Astrocyte (in vitro differentiated cells and primary cell): ENCODE data around the gene DPEP1. TPM values are rescaled to one million over a fixed set of nuclear protein-coding genes. Genes with fewer than 3 reads are reported as not detected.

ENCODE experiments used
- DNase-seq: peaks from one replicate; pipeline ENCODE4 v3.0.0-alpha.2; 2010; ENCODE audit warnings: low read depth
- FAIRE-seq: peaks from 2 replicates; lab custom pipeline; 2011; peaks lifted over from hg19 to GRCh38; lab: Jason Lieb, UNC
- H2AFZ ChIP-seq: 2 replicates; pipeline ENCODE4 v1.6.0; 2012; ENCODE audit warnings: low read depth, low read length, inconsistent platforms
- H3K27ac ChIP-seq: 2 replicates; pipeline ENCODE4 v1.5.1; 2011; ENCODE audit warnings: low read depth, low read length, inconsistent platforms
- H3K27me3 ChIP-seq: 2 replicates; pipeline ENCODE4 v1.6.0; 2011; ENCODE audit warnings: low read length, inconsistent platforms; ENCODE audit not compliant: insufficient read depth
- H3K36me3 ChIP-seq: 2 replicates; pipeline ENCODE4 v1.5.1; 2011; ENCODE audit warnings: low read length, inconsistent platforms; ENCODE audit not compliant: insufficient read depth
- H3K4me1 ChIP-seq: 2 replicates; pipeline ENCODE4 v1.5.1; 2011; ENCODE audit warnings: low read length, inconsistent platforms; ENCODE audit not compliant: insufficient read depth
- H3K4me2 ChIP-seq: 2 replicates; pipeline ENCODE4 v1.6.0; 2012; ENCODE audit warnings: low read length, inconsistent platforms
- H3K4me3 ChIP-seq: 2 replicates; pipeline ENCODE4 v1.5.1; 2011; ENCODE audit warnings: low read depth, mild to moderate bottlenecking, low read length, inconsistent platforms; ENCODE audit not compliant: insufficient read depth
- H3K79me2 ChIP-seq: 2 replicates; pipeline ENCODE4 v1.6.0; 2012; ENCODE audit warnings: mild to moderate bottlenecking, low read length, inconsistent platforms; ENCODE audit not compliant: insufficient read depth
- H3K9ac ChIP-seq: 2 replicates; pipeline ENCODE4 v1.6.0; 2012; ENCODE audit warnings: mild to moderate bottlenecking, low read length, inconsistent platforms
- H3K9me3 ChIP-seq: 2 replicates; pipeline ENCODE4 v1.5.1; 2012; ENCODE audit warnings: low read depth, mild to moderate bottlenecking, low read length, inconsistent platforms; ENCODE audit not compliant: insufficient read depth
- H4K20me1 ChIP-seq: 2 replicates; pipeline ENCODE4 v1.6.0; 2012; ENCODE audit warnings: low read length, inconsistent platforms; ENCODE audit not compliant: insufficient read depth
- H3K27ac Mint-ChIP-seq: one replicate; pipeline ENCODE4 v1.8.0; 2021; ENCODE audit warnings: mild to moderate bottlenecking, mixed read lengths; ENCODE audit not compliant: unreplicated experiment
- H3K27me3 Mint-ChIP-seq: one replicate; pipeline ENCODE4 v1.8.0; 2021; ENCODE audit warnings: low read depth, mixed read lengths; ENCODE audit not compliant: unreplicated experiment
- H3K36me3 Mint-ChIP-seq: one replicate; pipeline ENCODE4 v1.8.0; 2021; ENCODE audit warnings: low read depth, mixed read lengths; ENCODE audit not compliant: unreplicated experiment
- H3K4me1 Mint-ChIP-seq: one replicate; pipeline ENCODE4 v1.8.0; 2021; ENCODE audit warnings: low read depth, mixed read lengths; ENCODE audit not compliant: unreplicated experiment
- H3K4me3 Mint-ChIP-seq: one replicate; pipeline ENCODE4 v1.8.0; 2021; ENCODE audit warnings: mild to moderate bottlenecking, moderate library complexity, mixed read lengths; ENCODE audit not compliant: unreplicated experiment
- H3K9me3 Mint-ChIP-seq: one replicate; pipeline ENCODE4 v1.8.0; 2021; ENCODE audit warnings: mild to moderate bottlenecking, mixed read lengths; ENCODE audit not compliant: unreplicated experiment
- CTCF ChIP-seq: IDR thresholded peaks from 2 replicates; pipeline ENCODE4 v1.5.1; 2011; ENCODE audit warnings: low read depth, mild to moderate bottlenecking, inconsistent platforms, low read length, moderate library complexity; ENCODE audit not compliant: insufficient read depth
- EZH2 ChIP-seq: IDR thresholded peaks from 2 replicates; pipeline ENCODE4 v1.6.1; 2012; ENCODE audit warnings: mild to moderate bottlenecking, low read length, inconsistent platforms; ENCODE audit not compliant: insufficient read depth
- total RNA-seq: library from RNA; stranded (reverse); gene quantifications from 2 replicates; pipeline ENCODE4 v1.2.1, GENCODE V29; 2021

Gene DPEP1
- total RNA-seq, 1 donor from 2014 or later, result 0.11 TPM

GRCh38 chr16:89567656-89568594 lies 45.5 kb upstream of the DPEP1 start:
- peaks cover 32% of the 10 kb centered on the region for H3K4me1 ChIP-seq
- H3K4me2 ChIP-seq, result no peak overlapping the region
- peaks cover 16% of the 10 kb centered on the region for H3K36me3 ChIP-seq
- TF ChIP-seq CTCF, result no peak
- no peak for TF ChIP-seq EZH2
- no peak overlapping the region for H3K9ac ChIP-seq
- Mint-ChIP-seq H3K9me3 (no peaks in the 10 kb centered on the region), H3K27me3 (peaks cover 2% of the 10 kb centered on the region), H3K4me1 (peaks cover 29% of the 10 kb centered on the region), H3K4me3 (no peak overlapping the region), H3K27ac (no peak overlapping the region), H3K36me3 (peaks cover 10% of the 10 kb centered on the region)
- DNase-seq (no peak), FAIRE-seq (no peak)
- no peak overlapping the region for H3K4me3 ChIP-seq
- H2AFZ ChIP-seq, result no peak overlapping the region
- H3K27me3 ChIP-seq, result no peaks in the 10 kb centered on the region
- H4K20me1 ChIP-seq, result peaks cover 46% of the 10 kb centered on the region
- no peak overlapping the region for H3K27ac ChIP-seq
- peaks cover 13% of the 10 kb centered on the region for H3K79me2 ChIP-seq
- no peaks in the 10 kb centered on the region for H3K9me3 ChIP-seq

- Histone ChIP-seq H3K27me3 (no peaks in the 10 kb centered on the region), H3K9ac (no peak overlapping the region), H3K27ac (no peak overlapping the region), H2AFZ (no peak overlapping the region), H4K20me1 (peaks cover 28% of the 10 kb centered on the region), H3K4me1 (peaks cover 19% of the 10 kb centered on the region), H3K9me3 (no peaks in the 10 kb centered on the region), H3K36me3 (no peaks in the 10 kb centered on the region), H3K79me2 (no peaks in the 10 kb centered on the region), H3K4me3 (no peak overlapping the region), H3K4me2 (no peak overlapping the region)
- H3K9me3 Mint-ChIP-seq, result no peaks in the 10 kb centered on the region
- peaks cover 5% of the 10 kb centered on the region for H3K27me3 Mint-ChIP-seq
- H3K36me3 Mint-ChIP-seq, result no peaks in the 10 kb centered on the region
- no peak overlapping the region for H3K27ac Mint-ChIP-seq
- FAIRE-seq (no peak), DNase-seq (no peak)
- peaks cover 21% of the 10 kb centered on the region for H3K4me1 Mint-ChIP-seq
- TF ChIP-seq CTCF, result no peak
- H3K4me3 Mint-ChIP-seq, result no peak overlapping the region
Observed at GRCh38 chr16:89569506-89570341, 43.7 kb upstream of the DPEP1 start.
